ENCODE results near the gene STEAP2. TPM values are rescaled to one million over a fixed set of nuclear protein-coding genes. Genes with fewer than 3 reads are reported as not detected.

Gene STEAP2
- total RNA-seq, 4 donors from 2014 or later: 0.20 to 3.5 (median 1.2) TPM

DNA sequence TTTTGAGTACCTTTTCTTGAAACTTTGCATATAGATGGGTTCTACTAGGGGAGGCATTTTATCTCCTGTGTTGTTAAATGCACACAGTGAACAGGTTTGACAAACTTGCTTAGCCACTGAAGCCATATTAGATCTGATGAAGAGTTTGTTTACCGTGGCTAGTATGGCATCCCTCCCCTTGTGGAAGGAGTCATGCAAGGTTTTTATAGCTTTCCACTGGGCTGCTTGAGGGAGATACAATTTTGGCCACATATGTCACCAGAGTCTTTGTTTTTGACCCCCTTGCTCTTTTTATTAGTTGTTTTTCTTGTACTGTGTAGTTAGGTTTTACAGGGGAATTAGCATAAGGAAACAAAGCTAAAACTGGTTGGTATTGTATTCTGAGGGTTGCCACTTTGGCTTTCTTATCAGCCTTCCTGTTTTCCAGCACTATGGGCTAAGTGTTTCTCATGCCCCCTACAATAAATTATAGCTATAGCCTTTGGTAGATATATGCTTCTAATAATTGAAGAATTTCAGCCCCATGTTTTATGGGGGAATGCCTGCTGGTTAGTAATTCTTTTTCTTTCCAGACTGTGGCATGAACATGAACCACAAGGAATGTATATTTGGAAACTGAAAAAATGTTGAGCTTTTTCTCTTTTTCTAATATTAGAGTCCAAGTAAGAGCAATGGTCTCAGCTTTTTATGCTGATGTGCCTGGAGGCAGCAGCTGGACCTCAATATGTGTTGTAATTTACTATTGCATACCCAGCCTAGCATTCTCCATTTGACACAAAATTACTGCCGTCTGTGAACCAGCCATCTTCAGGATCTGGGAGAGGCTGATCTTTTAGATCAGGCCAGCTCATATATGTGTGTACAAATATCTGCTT lies 18.4 kb upstream of the STEAP2 start:
- Histone ChIP-seq H3K4me3 (no peak overlapping the region), H3K27ac (no peak overlapping the region), H3K4me1 (no peaks in the 10 kb centered on the region), H3K36me3 (no peaks in the 10 kb centered on the region), H3K27me3 (no peaks in the 10 kb centered on the region), H3K9me3 (no peaks in the 10 kb centered on the region)
- no peak for DNase-seq
- TF ChIP-seq POLR2A (IDR thresholded peaks at IDR 0.05): no peak
- TF ChIP-seq, protein P1, sequence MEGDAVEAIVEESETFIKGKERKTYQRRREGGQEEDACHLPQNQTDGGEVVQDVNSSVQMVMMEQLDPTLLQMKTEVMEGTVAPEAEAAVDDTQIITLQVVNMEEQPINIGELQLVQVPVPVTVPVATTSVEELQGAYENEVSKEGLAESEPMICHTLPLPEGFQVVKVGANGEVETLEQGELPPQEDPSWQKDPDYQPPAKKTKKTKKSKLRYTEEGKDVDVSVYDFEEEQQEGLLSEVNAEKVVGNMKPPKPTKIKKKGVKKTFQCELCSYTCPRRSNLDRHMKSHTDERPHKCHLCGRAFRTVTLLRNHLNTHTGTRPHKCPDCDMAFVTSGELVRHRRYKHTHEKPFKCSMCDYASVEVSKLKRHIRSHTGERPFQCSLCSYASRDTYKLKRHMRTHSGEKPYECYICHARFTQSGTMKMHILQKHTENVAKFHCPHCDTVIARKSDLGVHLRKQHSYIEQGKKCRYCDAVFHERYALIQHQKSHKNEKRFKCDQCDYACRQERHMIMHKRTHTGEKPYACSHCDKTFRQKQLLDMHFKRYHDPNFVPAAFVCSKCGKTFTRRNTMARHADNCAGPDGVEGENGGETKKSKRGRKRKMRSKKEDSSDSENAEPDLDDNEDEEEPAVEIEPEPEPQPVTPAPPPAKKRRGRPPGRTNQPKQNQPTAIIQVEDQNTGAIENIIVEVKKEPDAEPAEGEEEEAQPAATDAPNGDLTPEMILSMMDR (IDR thresholded peaks at IDR 0.05 in 4 of 5, conservative IDR thresholded peaks at IDR 0.05 in 1 of 5): no peak
- ATAC-seq: no peak
- intact Hi-C loops (cut with DNase I; ENCODE audit: low total_unique reads) (no loop called here), in situ Hi-C loops (cut with MboI; ENCODE audit: low sequenced_read_pairs in 4 of 4) (no loop called here)

DNA sequence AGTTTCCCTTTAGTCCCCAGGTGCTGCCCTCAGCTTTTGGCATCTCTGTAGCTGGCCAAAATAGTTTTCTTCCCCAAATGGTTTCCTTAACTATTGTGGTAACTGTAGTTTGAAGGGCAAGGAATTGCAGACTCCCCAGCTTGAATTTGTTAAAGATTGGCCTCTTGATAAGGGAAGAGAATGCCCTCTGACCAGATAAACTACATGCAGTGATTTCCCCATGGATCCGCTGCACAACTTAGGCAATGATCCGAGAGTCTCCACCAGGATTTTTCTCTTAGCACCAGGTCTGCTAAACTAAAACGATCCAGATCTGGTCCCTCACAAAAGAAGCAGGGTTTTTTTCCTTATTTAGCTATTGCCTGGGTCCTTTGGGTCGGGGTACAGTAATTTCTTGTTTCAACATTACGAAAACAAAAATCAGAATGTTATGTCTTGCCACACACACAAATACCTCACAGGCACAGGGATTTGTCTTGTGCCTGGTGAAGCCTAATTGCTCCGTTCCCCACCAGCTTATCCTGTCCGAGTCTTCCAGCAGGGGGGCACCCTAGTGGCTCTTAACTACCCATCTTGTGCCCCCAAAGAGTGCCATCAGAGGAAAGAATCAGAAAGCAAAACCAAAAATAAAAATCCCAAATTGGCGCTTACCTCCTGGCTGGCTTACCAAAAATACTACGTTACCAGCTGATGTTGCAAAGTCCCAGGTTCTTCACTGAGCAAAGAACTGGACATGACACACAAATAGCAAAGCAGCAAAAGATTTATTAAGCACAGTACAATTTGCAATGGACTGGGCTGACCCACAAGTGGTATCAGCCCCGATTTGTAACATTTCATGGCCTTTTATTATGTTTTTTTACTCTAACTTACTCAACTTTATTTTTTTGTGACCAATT lies 16.4 kb upstream of the STEAP2 start:
- TF ChIP-seq, protein P1 (IDR thresholded peaks at IDR 0.05 in 4 of 5, conservative IDR thresholded peaks at IDR 0.05 in 1 of 5): no peak
- no peak for TF ChIP-seq POLR2A (IDR thresholded peaks at IDR 0.05)
- Histone ChIP-seq H3K4me3 (no peak overlapping the region), H3K27ac (no peak overlapping the region), H3K9me3 (no peaks in the 10 kb centered on the region), H3K27me3 (no peaks in the 10 kb centered on the region), H3K4me1 (no peaks in the 10 kb centered on the region), H3K36me3 (no peaks in the 10 kb centered on the region)
- no peak for ATAC-seq
- DNase-seq: no peak
- intact Hi-C loops (cut with DNase I; ENCODE audit: low total_unique reads): no loop called here
- in situ Hi-C loops (cut with MboI; ENCODE audit: low sequenced_read_pairs in 4 of 4): no loop called here

DNA sequence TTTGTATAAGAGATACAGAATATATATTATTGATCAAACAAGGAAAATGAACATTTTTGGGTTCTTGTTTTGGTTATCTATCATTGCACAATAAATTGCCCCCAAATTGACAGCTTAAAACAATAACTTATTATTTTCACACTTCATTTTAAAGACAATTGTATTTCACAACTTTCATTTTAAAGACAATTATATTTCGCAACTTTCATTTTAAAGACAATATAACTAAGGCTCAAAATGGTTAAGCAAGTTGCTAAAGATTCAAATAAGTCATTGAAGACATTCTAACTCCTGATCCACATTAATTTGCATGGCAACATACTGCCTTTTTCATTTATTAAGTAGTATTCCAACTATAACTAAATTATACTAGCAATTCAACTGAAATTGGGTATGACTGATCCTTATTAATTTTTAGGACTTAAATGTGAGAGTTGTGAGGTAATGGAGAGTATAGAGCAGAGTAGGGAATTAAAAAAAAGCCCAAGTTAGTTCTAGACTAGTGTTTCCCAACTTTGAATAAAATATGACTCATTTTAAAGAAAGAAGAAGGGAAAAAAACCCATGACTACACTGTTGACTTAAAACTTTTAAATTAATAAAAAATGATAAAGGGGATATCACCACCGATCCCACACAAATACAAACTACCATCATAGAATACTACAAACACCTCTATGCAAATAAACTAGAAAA lies 9.9 kb upstream of the STEAP2 start:
- DNase-seq (no peak), ATAC-seq (no peak)
- in situ Hi-C loops (cut with MboI; ENCODE audit: low sequenced_read_pairs in 4 of 4): no loop called here
- H3K27me3 ChIP-seq: no peaks in the 10 kb centered on the region
- TF ChIP-seq, protein P1 (IDR thresholded peaks at IDR 0.05 in 4 of 5, conservative IDR thresholded peaks at IDR 0.05 in 1 of 5): no peak
- TF ChIP-seq POLR2A (IDR thresholded peaks at IDR 0.05): no peak
- no peak overlapping the region for H3K27ac ChIP-seq
- H3K4me1 ChIP-seq: no peaks in the 10 kb centered on the region
- intact Hi-C loops (cut with DNase I; ENCODE audit: low total_unique reads): no loop called here
- H3K4me3 ChIP-seq: no peak overlapping the region
- H3K9me3 ChIP-seq: no peaks in the 10 kb centered on the region
- H3K36me3 ChIP-seq: no peaks in the 10 kb centered on the region

DNA sequence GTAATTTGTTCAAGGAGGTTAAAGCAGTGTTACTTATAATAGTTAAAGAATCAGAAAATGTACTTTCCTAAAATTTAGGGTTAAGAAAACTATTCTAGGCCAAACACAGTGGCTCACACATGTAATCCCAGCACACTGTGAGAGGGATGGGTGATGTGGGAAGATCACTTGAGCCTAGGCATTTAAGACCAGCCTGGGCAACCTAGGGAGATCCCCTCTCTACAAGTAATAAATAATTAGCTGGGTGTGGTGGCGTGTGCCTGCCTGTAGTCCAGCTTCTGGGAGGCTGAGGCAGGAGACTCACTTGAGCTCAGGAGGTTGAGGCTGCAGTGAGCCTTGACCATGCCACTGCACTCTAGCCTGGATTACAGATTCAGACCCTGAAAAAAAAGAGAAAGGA lies 3.6 kb upstream of the STEAP2 start:
- in situ Hi-C loops (cut with MboI; ENCODE audit: low sequenced_read_pairs in 4 of 4) (no loop called here), intact Hi-C loops (cut with DNase I; ENCODE audit: low total_unique reads) (no loop called here)
- Histone ChIP-seq H3K36me3 (no peaks in the 10 kb centered on the region), H3K4me3 (no peak overlapping the region), H3K9me3 (no peaks in the 10 kb centered on the region), H3K4me1 (no peaks in the 10 kb centered on the region), H3K27ac (no peak overlapping the region), H3K27me3 (no peaks in the 10 kb centered on the region)
- DNase-seq (no peak), ATAC-seq (no peak)
- TF ChIP-seq POLR2A (IDR thresholded peaks at IDR 0.05): no peak
- TF ChIP-seq, protein P1 (IDR thresholded peaks at IDR 0.05 in 4 of 5, conservative IDR thresholded peaks at IDR 0.05 in 1 of 5): no peak
